Heart right ventricle (tissue), 16 donors: ENCODE measurements around the gene IGSF21. TPM values are rescaled to one million over a fixed set of nuclear protein-coding genes. Genes with fewer than 3 reads are reported as not detected.

Experiments used
- ATAC-seq, 8 donors: fragments of 200-7000 bp; cut with Tn5 transposase; one replicate each; pipeline ENCODE4 v1.9.1; 2020; ENCODE audit warnings: mild to moderate bottlenecking in 8 of 8, moderate library complexity in 8 of 8, moderate number of reproducible peaks in 1 of 8
- DNase-seq, 2 donors: peaks; one replicate each; pipeline ENCODE4 v3.0.0-alpha.2; 2020
- H3K27ac ChIP-seq, 10 donors: fragments of 200-600 bp; sonication (generic) in 2 of 10; one replicate each; pipeline versions ENCODE4 v1.5.0 to v1.8.0; 2020 to 2022; ENCODE audit warnings: mild to moderate bottlenecking in 3 of 10
- H3K27me3 ChIP-seq, 7 donors: fragments of 200-600 bp; one replicate each; pipeline ENCODE4 v1.8.0; 2021 to 2022; ENCODE audit warnings: mild to moderate bottlenecking in 2 of 7
- H3K36me3 ChIP-seq, 9 donors: fragments of 200-600 bp; sonication (generic) in 1 of 9; one replicate each; pipeline versions ENCODE4 v1.5.0 to v1.8.0; 2020 to 2022; ENCODE audit warnings: mild to moderate bottlenecking in 2 of 9
- H3K4me1 ChIP-seq, 9 donors: fragments of 200-600 bp; sonication (generic) in 1 of 9; one replicate each; pipeline versions ENCODE4 v1.5.0 to v1.8.0; 2020 to 2022; ENCODE audit warnings: mild to moderate bottlenecking in 4 of 9
- H3K4me3 ChIP-seq, 10 donors: fragments of 200-600 bp; sonication (generic) in 2 of 10; one replicate each; pipeline versions ENCODE4 v1.5.0 to v1.8.0; 2020 to 2022; ENCODE audit warnings: mild to moderate bottlenecking in 7 of 10, moderate library complexity in 2 of 10
- H3K9me3 ChIP-seq, 11 donors: fragments of 200-600 bp in 10 of 11; sonication (generic) in 2 of 11; one replicate each; pipeline versions ENCODE4 v1.5.0 to v1.8.0; 2013 to 2022; ENCODE audit warnings: mild to moderate bottlenecking in 2 of 11, control low read depth in 1 of 11, moderate library complexity in 1 of 11
- CTCF ChIP-seq, 9 donors: fragments of 200-600 bp; sonication (generic) in 2 of 9; IDR thresholded peaks; one replicate each; pipeline versions ENCODE4 v1.5.0 to v1.8.0; 2021 to 2022; ENCODE audit warnings: antibody characterized with exemption in 9 of 9, mild to moderate bottlenecking in 5 of 9, moderate library complexity in 1 of 9
- WGBS, 2 donors: extraction: QIAGEN DNeasy Blood & Tissue Kit; methylation state at CpG; one replicate each; pipeline ENCODE4 v1.1.7; 2013; ENCODE audit warnings: inconsistent platforms in 1 of 2; 5-methylcytosine and 5-hydroxymethylcytosine counted together
- intact Hi-C, 10 donors: fragments of 100-400 bp; cut with DNase I; formaldehyde crosslinking; loops; one replicate each; pipeline versions ENCODE4 v1.11.1 to v1.14.2; 2022
- polyA plus RNA-seq, 2 donors: library from polyadenylated mRNA; stranded (reverse); fragments of 200-250 nt; gene quantifications; one replicate each; pipeline ENCODE4 v1.2.3, GENCODE V29; 2013
- total RNA-seq, 10 donors: library from RNA; stranded (reverse); fragmentation: NEBNext Ultra II Directional in 3 of 10; extraction: Animal tissue kit (Norgen Biotek cat#: 25700) in 3 of 10; gene quantifications; one replicate each; pipeline versions ENCODE4 v1.2.1 to v1.2.4, GENCODE V29; 2021 to 2023
- donor health status: Arrhythmogenic right ventricular cardiomyopathy.
- donor health status: ischemic (EF 13 %, LVEDD 7.1; RV severe dilation, severe dysfunction).
- donor health status: healthy with polysubstance abuse.
- donor health status: DM: no; HTN: yes; CAD: no.
- donor health status: DM: no; HTN: no; CAD: no.
- donor health status: ischemic (EF 25% LVEDD 6.9; RV normal size, moderate dysfunction).
- donor health status: ischemic (EF 25% LVEDD 5.7; RV mildly dilated, moderate dysfunction).
- donor health status: healthy.
- donor health status: DM: yes; HTN: yes; CAD: no.
- donor health status: Ischemic cardiomyopathy.
- donor health status: ischemic (EF 35%, LVEDD 5.7; RV mildly dilated, moderate dysfunction).
- donor health status: nonischemic (EF 11% LVEDD 7.7; RV severe dilation, severe dysfunction).
- donor health status: DM: yes; HTN: yes; CAD: no.
- donor health status: PGD.
- donor health status: ischemic (EF 29% LVEDD 5.4; RV normal size, mild dysfunction).
- donor health status: nonischemic (EF 23%, LVEDD 6.1; RV moderate dilation, normal function).

The IGSF21 gene
- total and polyA plus RNA-seq, 12 donors = 0.13 to 1.6 (median 0.51) TPM; not detected in 1

- DNase-seq = peak in 1 of 2 donors; percentile 50
- peak in 6 of 9 donors; percentile 13 to 38 (median 17) for TF ChIP-seq CTCF (IDR thresholded peaks at IDR 0.05)
- ATAC-seq = peak; percentile 41 to 64 (median 56)
- intact Hi-C loops = loop anchor here in 3 of 10 donors (10.0 kb wide), 2 partner anchors 185 to 445 kb away; no protein-coding TSS in a partner anchor
- Histone ChIP-seq H3K4me3 (peak overlapping the region in 9 of 10 donors; percentile 12 to 38 (median 33)), H3K4me1 (peaks cover 0 to 29% (median 16%) of the 10 kb centered on the region in 9 donors), H3K36me3 (no peaks in the 10 kb centered on the region), H3K27ac (peak overlapping the region in 2 of 10 donors; percentile 12 to 26), H3K9me3 (no peaks in the 10 kb centered on the region), H3K27me3 (peaks cover 30 to 99% (median 96%) of the 10 kb centered on the region in 7 donors)
- 1% methylated on average over 59 to 60 of the region's 60 CpGs for WGBS, 2 donors
Observed at GRCh38 chr1:18109756-18110597, 2.4 kb downstream of the IGSF21 start.

DNA sequence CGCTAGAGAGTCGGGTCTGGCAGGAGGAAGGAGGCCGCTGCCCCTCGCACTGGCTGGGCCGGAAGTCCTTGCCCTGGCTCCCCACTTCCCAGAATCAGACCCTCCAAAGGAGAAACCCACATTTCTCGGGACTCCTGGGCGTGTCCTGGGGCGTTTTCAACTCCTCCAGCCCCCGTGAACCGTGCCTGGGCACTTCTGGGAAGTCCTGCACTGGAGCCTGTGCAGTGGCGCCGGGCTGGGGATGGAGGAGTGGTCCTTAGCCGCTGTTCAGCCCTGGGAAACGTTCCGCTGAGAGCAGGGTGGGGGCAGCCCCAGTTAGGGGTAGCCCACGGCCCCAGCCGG, 3.0 kb downstream of the IGSF21 start:
- H3K36me3 ChIP-seq = no peaks in the 10 kb centered on the region
- 3% methylated on average over 17 of the region's 17 CpGs for WGBS, 2 donors
- intact Hi-C loops = no loop called here
- peak in 1 of 2 donors; percentile 18 for DNase-seq
- H3K4me3 ChIP-seq = peak overlapping the region in 9 of 10 donors; percentile 12 to 38 (median 33)
- H3K9me3 ChIP-seq = no peaks in the 10 kb centered on the region
- peak overlapping the region in 2 of 10 donors; percentile 12 to 26 for H3K27ac ChIP-seq
- TF ChIP-seq CTCF (IDR thresholded peaks at IDR 0.05) = no peak
- H3K4me1 ChIP-seq = peaks cover 0 to 29% (median 16%) of the 10 kb centered on the region in 9 donors
- H3K27me3 ChIP-seq = peaks cover 30 to 99% (median 97%) of the 10 kb centered on the region in 7 donors
- ATAC-seq = peak in 7 of 8 donors; percentile 3 to 24 (median 6)

- H3K36me3 ChIP-seq = no peaks in the 10 kb centered on the region
- 1 to 3% methylated on average over 30 of the region's 30 CpGs for WGBS, 2 donors
- H3K4me3 ChIP-seq = peak overlapping the region in 9 of 10 donors; percentile 12 to 38 (median 33)
- TF ChIP-seq CTCF (IDR thresholded peaks at IDR 0.05) = no peak
- no peaks in the 10 kb centered on the region for H3K9me3 ChIP-seq
- DNase-seq = peak in 1 of 2 donors; percentile 52
- intact Hi-C loops = no loop called here
- peaks cover 30 to 96% (median 93%) of the 10 kb centered on the region in 7 donors for H3K27me3 ChIP-seq
- peak in 6 of 8 donors; percentile 8 to 36 (median 26) for ATAC-seq
- H3K27ac ChIP-seq = peak overlapping the region in 2 of 10 donors; percentile 12 to 26
- peaks cover 0 to 29% (median 16%) of the 10 kb centered on the region in 9 donors for H3K4me1 ChIP-seq
Observed at GRCh38 chr1:18110968-18111367, 3.4 kb downstream of the IGSF21 start.

GRCh38 chr1:18111605-18112297, 4.2 kb downstream of the IGSF21 start:
- Histone ChIP-seq H3K27ac (no peak overlapping the region), H3K36me3 (no peaks in the 10 kb centered on the region), H3K9me3 (no peaks in the 10 kb centered on the region), H3K27me3 (peaks cover 26 to 97% (median 88%) of the 10 kb centered on the region in 7 donors), H3K4me3 (no peak overlapping the region), H3K4me1 (peaks cover 0 to 29% (median 16%) of the 10 kb centered on the region in 9 donors)
- DNase-seq (no peak), ATAC-seq (no peak)
- 44 to 47% methylated on average over 12 of the region's 12 CpGs for WGBS, 2 donors
- intact Hi-C loops = no loop called here
- TF ChIP-seq CTCF (IDR thresholded peaks at IDR 0.05) = no peak
